Naive thymus-derived CD4-positive, alpha-beta T cell (primary cell): ENCODE measurements around the gene SLC27A3. TPM values are rescaled to one million over a fixed set of nuclear protein-coding genes. Genes with fewer than 3 reads are reported as not detected.

Experiments used
- ATAC-seq: fragments of 150-1000 bp; cut with Tn5 transposase; 2 replicates; pipeline ENCODE4 v1.10.0; 2021; ENCODE audit warnings: mild to moderate bottlenecking, moderate library complexity
- CTCF ChIA-PET: fragments of 350-600 bp; sonication (Branson Sonifier 250); formaldehyde crosslinking; loops from one replicate; lab custom pipeline; 2021; ENCODE audit warnings: antibody characterized with exemption; lab: Charles Lee
- POLR2A ChIA-PET: fragments of 350-600 bp; sonication (Branson Sonifier 250); formaldehyde crosslinking; loops from one replicate; lab custom pipeline; 2021; ENCODE audit warnings: antibody characterized with exemption, inconsistent platforms; lab: Charles Lee
- DNase-seq, 9 donors: peaks; one replicate each; pipeline versions ENCODE4 v3.0.0 to v3.0.0-alpha.2; 2020 to 2022; ENCODE audit warnings: mixed read lengths in 1 of 9
- H3K27ac ChIP-seq: one replicate; pipeline ENCODE4 v1.7.0; 2013; ENCODE audit warnings: mild to moderate bottlenecking, low read depth, low read length, moderate library complexity
- H3K27me3 ChIP-seq, 2 donors: one replicate each; pipeline ENCODE4 v1.7.0; 2013; ENCODE audit warnings: low read length in 2 of 2, mild to moderate bottlenecking in 2 of 2, moderate library complexity in 2 of 2; ENCODE audit not compliant: control insufficient read depth in 2 of 2, insufficient read depth in 2 of 2
- H3K36me3 ChIP-seq, 3 experiments: 1 replicate in 2 of 3; 2 replicates in 1 of 3; pipeline ENCODE4 v1.7.0; 2013; ENCODE audit warnings: low read length in 3 of 3, mild to moderate bottlenecking in 3 of 3, moderate library complexity in 1 of 3; ENCODE audit not compliant: insufficient read depth in 3 of 3, control insufficient read depth in 2 of 3
- H3K4me1 ChIP-seq, 2 donors: one replicate each; pipeline ENCODE4 v1.7.0; 2013; ENCODE audit warnings: low read length in 2 of 2, mild to moderate bottlenecking in 2 of 2, moderate library complexity in 1 of 2; ENCODE audit not compliant: control insufficient read depth in 2 of 2, insufficient read depth in 2 of 2
- H3K4me3 ChIP-seq: 2 replicates; pipeline ENCODE4 v1.7.0; 2013; ENCODE audit warnings: mild to moderate bottlenecking, low read length
- H3K9me3 ChIP-seq, 3 experiments: 1 replicate in 2 of 3; 2 replicates in 1 of 3; pipeline ENCODE4 v1.7.0; 2013; ENCODE audit warnings: low read length in 3 of 3; ENCODE audit not compliant: control insufficient read depth in 2 of 3
- H3K27ac Mint-ChIP-seq, 9 donors: one replicate each; pipeline ENCODE4 v1.8.0; 2020 to 2022; ENCODE audit warnings: mixed read lengths in 9 of 9, mild to moderate bottlenecking in 8 of 9, moderate library complexity in 5 of 9, inconsistent platforms in 2 of 9
- H3K27me3 Mint-ChIP-seq, 5 donors: one replicate each; pipeline ENCODE4 v1.8.0; 2021 to 2022; ENCODE audit warnings: mixed read lengths in 5 of 5, mild to moderate bottlenecking in 1 of 5
- H3K36me3 Mint-ChIP-seq, 5 donors: one replicate each; pipeline ENCODE4 v1.8.0; 2020 to 2022; ENCODE audit warnings: mixed read lengths in 5 of 5, mild to moderate bottlenecking in 3 of 5, inconsistent platforms in 1 of 5
- H3K4me1 Mint-ChIP-seq, 7 donors: one replicate each; pipeline ENCODE4 v1.8.0; 2020 to 2022; ENCODE audit warnings: mixed read lengths in 7 of 7, mild to moderate bottlenecking in 3 of 7, inconsistent platforms in 1 of 7
- H3K4me3 Mint-ChIP-seq, 10 donors: one replicate each; pipeline ENCODE4 v1.8.0; 2020 to 2022; ENCODE audit warnings: mild to moderate bottlenecking in 10 of 10, mixed read lengths in 10 of 10, moderate library complexity in 6 of 10, inconsistent platforms in 2 of 10
- H3K9me3 Mint-ChIP-seq, 11 donors: one replicate each; pipeline ENCODE4 v1.8.0; 2020 to 2022; ENCODE audit warnings: mixed read lengths in 11 of 11, mild to moderate bottlenecking in 4 of 11, inconsistent platforms in 1 of 11, moderate library complexity in 1 of 11
- intact Hi-C, 2 donors: fragments of 100-400 bp; cut with micrococcal nuclease; formaldehyde crosslinking; loops; one replicate each; pipeline ENCODE4 v1.15.1; 2023
- polyA plus RNA-seq, 2 donors: library from polyadenylated mRNA; unstranded; fragments of 300-500 nt; fragmentation: Illumina TruSeq; gene quantifications; one replicate each; pipeline ENCODE4 v1.2.3, GENCODE V29; 2021
- total RNA-seq, 6 experiments: library from RNA in 5 of 6; stranded (reverse) in 5 of 6; gene quantifications; 1 replicate in 5 of 6; 2 replicates in 1 of 6; pipeline ENCODE4 v1.2.3 and lab custom pipeline; 2021 to 2026

SLC27A3 gene
- total and polyA plus RNA-seq, 7 experiments from 2014 or later: 3.4 to 34.2 (median 11.0) TPM

DNA sequence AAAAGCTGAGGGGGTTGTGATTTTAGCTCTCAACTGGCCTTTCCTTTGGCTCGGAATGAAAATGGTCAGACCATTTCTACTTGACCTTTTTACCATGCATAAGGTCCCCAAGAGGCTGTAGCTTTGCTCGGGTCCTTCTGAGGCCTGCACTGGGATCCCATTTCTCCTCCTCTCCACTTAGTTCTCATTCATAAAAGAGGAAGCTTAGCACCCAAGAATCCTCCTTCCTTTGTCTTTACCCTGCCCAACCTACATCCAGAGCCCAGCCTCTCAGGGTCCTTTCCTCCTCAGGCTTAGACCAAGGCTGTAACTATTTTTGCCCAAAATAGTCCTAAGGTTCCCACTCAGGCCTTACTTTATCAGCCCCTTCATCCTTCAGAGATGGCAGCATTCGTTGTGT, 6.0 kb upstream of the SLC27A3 start:
- intact Hi-C loops: no loop called here
- POLR2A ChIA-PET: interaction anchor here (0.7 to 0.8 kb wide), 2 partner anchors 15 to 218 kb away, joined by 3 to 5 read pairs; no protein-coding TSS in a partner anchor
- peaks cover 0 to 3% of the 10 kb centered on the region in 2 donors for H3K4me1 ChIP-seq
- Mint-ChIP-seq H3K4me3 (no peak overlapping the region), H3K36me3 (peaks cover 5 to 49% (median 12%) of the 10 kb centered on the region in 5 donors), H3K9me3 (no peaks in the 10 kb centered on the region), H3K27me3 (no peaks in the 10 kb centered on the region), H3K4me1 (peaks cover 0 to 16% (median 8%) of the 10 kb centered on the region in 7 donors), H3K27ac (peak overlapping the region in 2 of 9 donors; percentile 43 to 60)
- no peak for ATAC-seq
- H3K27ac ChIP-seq: no peak overlapping the region
- H3K27me3 ChIP-seq: no peaks in the 10 kb centered on the region
- CTCF ChIA-PET: no interaction called here
- H3K4me3 ChIP-seq: no peak overlapping the region
- DNase-seq: no peak
- peaks cover 0 to 74% (median 14%) of the 10 kb centered on the region in 3 experiments for H3K36me3 ChIP-seq
- no peaks in the 10 kb centered on the region for H3K9me3 ChIP-seq

DNA sequence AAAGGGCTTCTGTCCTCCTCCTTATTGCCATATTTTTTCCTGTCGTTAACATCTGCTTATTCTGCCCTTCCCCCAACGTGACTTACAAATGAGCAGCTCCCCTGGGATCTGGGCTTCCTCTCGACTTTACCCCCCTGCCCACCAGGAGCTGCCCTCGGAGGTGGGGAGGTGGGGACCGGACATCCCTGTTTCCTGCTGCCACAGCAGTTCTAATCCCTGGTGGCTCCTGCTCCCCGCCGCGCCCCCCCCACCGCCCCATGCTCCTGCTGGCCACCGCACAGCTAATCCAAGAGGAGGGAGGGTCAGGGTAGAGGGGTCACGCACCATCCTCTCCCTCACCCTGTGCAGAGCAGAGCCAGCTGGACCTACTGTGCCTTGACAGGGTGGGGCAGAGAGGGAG, 4.4 kb upstream of the SLC27A3 start:
- ChIA-PET POLR2A (interaction anchor here (0.6 kb wide), 1 partner anchor 217 kb away, joined by 3 read pairs; no protein-coding TSS in a partner anchor), CTCF (no interaction called here)
- no peak for DNase-seq
- no peak for ATAC-seq
- peaks cover 4 to 21% (median 15%) of the 10 kb centered on the region in 7 donors for H3K4me1 Mint-ChIP-seq
- peaks cover 0 to 63% (median 14%) of the 10 kb centered on the region in 3 experiments for H3K36me3 ChIP-seq
- no peaks in the 10 kb centered on the region for H3K9me3 Mint-ChIP-seq
- no peak overlapping the region for H3K4me3 ChIP-seq
- peaks cover 5 to 41% (median 12%) of the 10 kb centered on the region in 5 donors for H3K36me3 Mint-ChIP-seq
- no peak overlapping the region for H3K27ac ChIP-seq
- no peak overlapping the region for H3K4me3 Mint-ChIP-seq
- no peaks in the 10 kb centered on the region for H3K9me3 ChIP-seq
- intact Hi-C loops: no loop called here
- H3K27me3 ChIP-seq: no peaks in the 10 kb centered on the region
- no peaks in the 10 kb centered on the region for H3K27me3 Mint-ChIP-seq
- no peak overlapping the region for H3K27ac Mint-ChIP-seq
- H3K4me1 ChIP-seq: peaks cover 0 to 9% of the 10 kb centered on the region in 2 donors

DNA sequence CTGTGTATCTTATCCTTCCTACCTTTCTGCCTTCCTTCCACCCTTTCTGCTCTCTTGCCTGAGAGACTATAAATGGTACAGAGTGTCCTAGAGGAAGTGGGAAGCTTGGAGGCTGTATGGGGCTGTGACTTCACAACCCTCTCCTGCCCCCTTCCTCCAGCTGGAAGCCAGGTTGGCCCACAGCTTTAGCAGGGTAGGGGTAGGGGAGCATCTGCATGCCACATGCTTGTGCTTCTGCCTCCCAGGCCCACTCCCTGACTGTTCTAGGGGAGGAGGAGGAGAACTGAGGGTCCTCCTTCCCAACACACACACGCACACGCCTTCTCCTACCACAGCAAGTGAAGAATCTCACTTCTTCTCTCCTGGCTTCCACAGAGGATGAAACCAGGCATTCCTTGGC, 3.9 kb upstream of the SLC27A3 start:
- peaks cover 5 to 21% (median 18%) of the 10 kb centered on the region in 7 donors for H3K4me1 Mint-ChIP-seq
- Histone ChIP-seq H3K27ac (no peak overlapping the region), H3K27me3 (no peaks in the 10 kb centered on the region), H3K36me3 (peaks cover 0 to 63% (median 14%) of the 10 kb centered on the region in 3 experiments), H3K4me3 (no peak overlapping the region), H3K9me3 (no peaks in the 10 kb centered on the region), H3K4me1 (peaks cover 3 to 13% of the 10 kb centered on the region in 2 donors)
- no peak for ATAC-seq
- no peaks in the 10 kb centered on the region for H3K9me3 Mint-ChIP-seq
- no peak for DNase-seq
- intact Hi-C loops: no loop called here
- POLR2A ChIA-PET: interaction anchor here (0.6 to 1.5 kb wide), 2 partner anchors 216 to 219 kb away, joined by 3 to 4 read pairs; partner anchors contain the start of gene RPS27
- no peak overlapping the region for H3K4me3 Mint-ChIP-seq
- no peaks in the 10 kb centered on the region for H3K27me3 Mint-ChIP-seq
- peaks cover 5 to 39% (median 12%) of the 10 kb centered on the region in 5 donors for H3K36me3 Mint-ChIP-seq
- H3K27ac Mint-ChIP-seq: no peak overlapping the region
- CTCF ChIA-PET: no interaction called here

DNA sequence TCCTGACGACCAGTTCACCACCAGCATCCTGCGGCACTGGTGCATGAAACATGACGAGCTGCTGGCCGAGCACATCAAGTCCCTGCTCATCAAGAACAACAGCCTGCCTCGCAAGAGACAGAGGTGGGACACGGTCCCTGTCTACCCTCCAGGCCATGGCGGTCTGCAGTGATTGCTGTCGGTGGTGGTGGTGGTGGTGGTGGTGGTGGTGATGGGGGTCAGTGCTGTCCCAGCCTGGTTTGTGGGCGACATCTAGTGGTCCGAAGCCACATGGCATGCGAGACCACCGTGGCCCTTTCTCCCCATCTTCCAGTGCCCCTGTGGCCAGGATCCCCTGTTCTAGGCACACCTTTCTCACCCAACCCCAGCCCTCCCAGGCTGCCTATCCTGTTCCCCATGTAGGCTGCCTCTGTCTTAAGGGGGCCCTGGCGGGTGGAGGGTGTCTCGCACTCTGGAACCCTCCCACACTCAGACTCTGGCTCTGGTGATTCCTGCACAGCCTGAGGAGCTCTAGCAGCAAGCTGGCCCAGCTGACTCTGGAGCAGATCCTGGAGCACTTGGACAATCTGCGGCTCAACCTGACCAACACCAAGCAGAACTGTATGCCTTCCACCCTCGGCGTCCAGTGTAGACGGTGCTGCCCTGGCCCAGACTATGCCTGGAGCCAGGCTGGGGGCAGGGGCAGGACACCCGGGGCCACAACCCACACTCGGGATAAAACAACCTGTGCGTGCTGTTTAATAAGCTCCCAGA, 3.2 kb upstream of the SLC27A3 start:
- no peak for ATAC-seq
- CTCF ChIA-PET: interaction anchor here (0.6 kb wide), 1 partner anchor 48 kb away, joined by 3 read pairs; no protein-coding TSS in a partner anchor
- H3K27me3 ChIP-seq: no peaks in the 10 kb centered on the region

DNA sequence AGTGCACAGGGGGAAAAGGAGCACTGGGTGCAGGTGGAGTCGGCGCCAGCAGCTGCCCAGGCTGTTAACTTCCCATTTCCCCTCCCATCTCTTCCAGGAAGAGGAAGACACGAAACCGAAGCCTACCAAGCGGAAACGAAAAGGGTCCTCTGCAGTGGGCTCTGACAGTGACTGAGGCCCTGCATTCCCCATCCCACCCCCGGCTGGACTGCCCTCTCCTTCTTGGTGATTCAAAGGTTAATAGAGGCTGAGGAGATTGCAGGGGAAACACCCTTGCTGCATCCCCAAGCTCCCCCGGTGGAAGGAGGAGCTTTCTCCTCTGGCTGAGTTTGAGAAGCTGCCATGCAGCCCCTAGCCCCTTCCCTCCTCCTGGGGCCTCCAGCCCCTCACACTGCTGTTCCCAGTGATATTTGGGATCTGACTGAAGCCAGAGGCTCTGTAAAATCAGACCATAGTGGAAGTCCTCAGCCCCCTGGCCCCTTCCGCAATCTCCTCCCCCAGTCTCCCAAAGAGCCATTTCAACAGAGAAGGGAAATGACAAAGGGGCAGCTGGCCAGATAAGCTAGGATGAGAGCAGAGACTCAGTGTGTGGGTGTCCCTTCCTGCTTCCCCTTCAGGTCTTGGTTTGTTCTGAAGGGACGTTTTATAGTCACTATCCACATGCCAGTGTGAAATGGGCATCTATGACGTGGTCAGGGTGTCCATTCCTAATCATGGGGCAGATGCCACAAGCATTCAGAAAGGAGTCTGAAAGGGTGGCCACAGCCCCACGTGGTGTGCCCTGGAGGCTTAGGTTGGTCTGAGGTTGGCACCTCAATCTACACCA, 1.9 kb upstream of the SLC27A3 start:
- intact Hi-C loops: no loop called here
- no peak for DNase-seq
- H3K27me3 Mint-ChIP-seq: no peaks in the 10 kb centered on the region
- peaks cover 0 to 45% (median 0%) of the 10 kb centered on the region in 3 experiments for H3K36me3 ChIP-seq
- no peaks in the 10 kb centered on the region for H3K27me3 ChIP-seq
- peaks cover 6 to 23% of the 10 kb centered on the region in 2 donors for H3K4me1 ChIP-seq
- no peak overlapping the region for H3K4me3 ChIP-seq
- peaks cover 14 to 35% (median 26%) of the 10 kb centered on the region in 7 donors for H3K4me1 Mint-ChIP-seq
- H3K27ac ChIP-seq: no peak overlapping the region
- peaks cover 0 to 26% (median 4%) of the 10 kb centered on the region in 5 donors for H3K36me3 Mint-ChIP-seq
- ChIA-PET POLR2A (no interaction called here), CTCF (no interaction called here)
- peak; percentile 39 for ATAC-seq
- H3K9me3 Mint-ChIP-seq: peaks cover 0 to 3% (median 0%) of the 10 kb centered on the region in 11 donors
- peak overlapping the region in 6 of 10 donors; percentile 8 to 61 (median 18) for H3K4me3 Mint-ChIP-seq
- no peaks in the 10 kb centered on the region for H3K9me3 ChIP-seq
- peak overlapping the region in 5 of 9 donors; percentile 8 to 66 (median 33) for H3K27ac Mint-ChIP-seq

More for the DNA sequence above, 3.2 kb upstream of the SLC27A3 start:
- Histone ChIP-seq H3K4me1 (peaks cover 6 to 21% of the 10 kb centered on the region in 2 donors), H3K36me3 (peaks cover 0 to 58% (median 11%) of the 10 kb centered on the region in 3 experiments), H3K27ac (no peak overlapping the region), H3K4me3 (no peak overlapping the region), H3K9me3 (no peaks in the 10 kb centered on the region)
- POLR2A ChIA-PET: interaction anchor here (1.5 kb wide), 1 partner anchor 218 kb away, joined by 4 read pairs; the partner anchor contains the start of gene RPS27
- H3K36me3 Mint-ChIP-seq: peaks cover 5 to 37% (median 9%) of the 10 kb centered on the region in 5 donors
- H3K27ac Mint-ChIP-seq: peak overlapping the region in 1 of 9 donors; percentile 38
- H3K4me3 Mint-ChIP-seq: no peak overlapping the region
- H3K27me3 Mint-ChIP-seq: no peaks in the 10 kb centered on the region
- DNase-seq: no peak
- H3K9me3 Mint-ChIP-seq: no peaks in the 10 kb centered on the region
- intact Hi-C loops: no loop called here
- H3K4me1 Mint-ChIP-seq: peaks cover 10 to 27% (median 23%) of the 10 kb centered on the region in 7 donors

DNA sequence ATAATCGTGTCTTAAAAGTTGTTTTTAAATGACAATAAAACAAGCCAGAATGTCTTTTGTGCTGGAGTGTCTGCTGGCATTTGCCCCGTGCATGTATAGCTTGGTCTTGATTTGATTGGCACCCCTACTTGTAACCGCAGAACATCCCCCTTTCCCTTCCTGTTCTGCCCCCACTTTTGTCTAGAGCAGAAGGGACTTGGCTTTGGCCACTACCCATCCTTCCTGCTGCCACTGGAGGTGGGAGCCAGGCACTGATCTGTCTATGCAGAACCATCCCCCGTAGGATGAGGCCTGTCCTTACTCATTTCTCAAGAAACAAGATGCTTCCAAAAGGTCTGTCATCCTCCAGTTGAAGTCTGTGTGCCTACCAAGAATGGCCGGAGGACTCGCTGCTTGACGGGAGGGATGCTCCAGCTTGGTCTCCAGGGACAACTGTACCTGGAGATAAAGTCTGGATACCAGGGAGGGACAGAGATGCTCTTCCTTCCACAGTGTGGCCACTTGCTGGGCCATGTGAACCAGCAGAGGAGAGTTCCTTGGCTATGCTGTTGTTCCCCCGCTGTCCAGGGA, 1.1 kb upstream of the SLC27A3 start:
- Histone ChIP-seq H3K36me3 (peaks cover 0 to 37% (median 0%) of the 10 kb centered on the region in 3 experiments), H3K9me3 (no peaks in the 10 kb centered on the region), H3K4me1 (peaks cover 6 to 23% of the 10 kb centered on the region in 2 donors), H3K4me3 (no peak overlapping the region), H3K27me3 (no peaks in the 10 kb centered on the region), H3K27ac (peak overlapping the region; percentile 8)
- ChIA-PET POLR2A (interaction anchor here (0.6 kb wide), 1 partner anchor 192 kb away, joined by 3 read pairs; no protein-coding TSS in a partner anchor), CTCF (interaction anchor here (0.6 kb wide), 1 partner anchor 61 kb away, joined by 7 read pairs; no protein-coding TSS in a partner anchor)
- ATAC-seq: no peak
- Mint-ChIP-seq H3K4me3 (peak overlapping the region; percentile 8 to 89 (median 85)), H3K4me1 (peaks cover 14 to 35% (median 26%) of the 10 kb centered on the region in 7 donors), H3K27ac (peak overlapping the region in 8 of 9 donors; percentile 32 to 82 (median 62)), H3K27me3 (no peaks in the 10 kb centered on the region), H3K36me3 (peaks cover 0 to 18% (median 3%) of the 10 kb centered on the region in 5 donors), H3K9me3 (peaks cover 0 to 3% (median 0%) of the 10 kb centered on the region in 11 donors)
- DNase-seq: no peak
- intact Hi-C loops: loop anchor here in 1 of 2 donors (2.0 kb wide), 1 partner anchor 447 kb away; the partner anchor contains the start of gene UBAP2L
